Measurements from ENCODE around the gene CYP4F22. TPM values are rescaled to one million over a fixed set of nuclear protein-coding genes. Genes with fewer than 3 reads are reported as not detected.
"Not testable (repeated sequence)": the region's sequence is repeated elsewhere in the genome, so short reads cannot be mapped to it uniquely, and the experiment has no call there.

Gene CYP4F22
- total and polyA plus RNA-seq, 2 experiments from 2014 or later = not detected

GRCh38 chr19:15591796-15592195 lies 83.5 kb downstream of the CYP4F22 start:
- DNase-seq = no peak
- in situ Hi-C loops (cut with MboI) = no loop called here
- 14 to 25% methylated on average over 4 of the region's 4 CpGs for WGBS, 2 experiments (ENCODE audit: low coverage in 1 of 2, low lambda C conversion rate in 2 of 2, missing lambda C conversion rate in 2 of 2)
- no peaks in the 10 kb centered on the region for H3F3A ChIP-seq (ENCODE audit: insufficient read depth)
- H3K79me2 ChIP-seq (ENCODE audit: insufficient read depth) = no peaks in the 10 kb centered on the region
- H4K20me1 ChIP-seq (ENCODE audit: insufficient read depth) = no peaks in the 10 kb centered on the region
- no peak for TF ChIP-seq EZH2phosphoT487 (IDR thresholded peaks at IDR 0.05; ENCODE audit: insufficient read depth, low read depth)
- TF ChIP-seq EZH2 (IDR thresholded peaks at IDR 0.05; ENCODE audit: insufficient read depth, poor library complexity, severe bottlenecking) = no peak
- no peaks in the 10 kb centered on the region for H3K4me1 ChIP-seq (ENCODE audit: insufficient read depth)
- no peak overlapping the region for H2AFZ ChIP-seq
- H3K9ac ChIP-seq = no peak overlapping the region
- no peaks in the 10 kb centered on the region for H3K9me2 ChIP-seq (ENCODE audit: insufficient read depth)
- H3K9me3 ChIP-seq (ENCODE audit: low read depth) = no peaks in the 10 kb centered on the region
- no peaks in the 10 kb centered on the region for H3K36me3 ChIP-seq (ENCODE audit: low read depth)
- no peak overlapping the region for H3K4me2 ChIP-seq (ENCODE audit: unreplicated experiment)
- no peak overlapping the region for H3K27ac ChIP-seq
- H3K27me3 ChIP-seq (replicated peaks; ENCODE audit: insufficient read depth) = no peaks in the 10 kb centered on the region
- no peak overlapping the region for H3K4me3 ChIP-seq

- H3K9ac ChIP-seq; H3K27ac ChIP-seq; H3K36me3 ChIP-seq (ENCODE audit: low read depth); H3K9me3 ChIP-seq (ENCODE audit: low read depth); H3K27me3 ChIP-seq (replicated peaks; ENCODE audit: insufficient read depth); H4K20me1 ChIP-seq (ENCODE audit: insufficient read depth); in situ Hi-C loops (cut with MboI); H3K4me1 ChIP-seq (ENCODE audit: insufficient read depth); H2AFZ ChIP-seq; DNase-seq; H3K4me2 ChIP-seq (ENCODE audit: unreplicated experiment); H3K4me3 ChIP-seq; H3F3A ChIP-seq (ENCODE audit: insufficient read depth); H3K79me2 ChIP-seq (ENCODE audit: insufficient read depth); H3K9me2 ChIP-seq (ENCODE audit: insufficient read depth): not testable (repeated sequence)
- WGBS, 2 experiments (ENCODE audit: low coverage in 1 of 2, low lambda C conversion rate in 2 of 2, missing lambda C conversion rate in 2 of 2) = 21 to 22% methylated on average over 5 of the region's 5 CpGs
Measured at GRCh38 chr19:15592506-15592905, 84.2 kb downstream of the CYP4F22 start.

DNA sequence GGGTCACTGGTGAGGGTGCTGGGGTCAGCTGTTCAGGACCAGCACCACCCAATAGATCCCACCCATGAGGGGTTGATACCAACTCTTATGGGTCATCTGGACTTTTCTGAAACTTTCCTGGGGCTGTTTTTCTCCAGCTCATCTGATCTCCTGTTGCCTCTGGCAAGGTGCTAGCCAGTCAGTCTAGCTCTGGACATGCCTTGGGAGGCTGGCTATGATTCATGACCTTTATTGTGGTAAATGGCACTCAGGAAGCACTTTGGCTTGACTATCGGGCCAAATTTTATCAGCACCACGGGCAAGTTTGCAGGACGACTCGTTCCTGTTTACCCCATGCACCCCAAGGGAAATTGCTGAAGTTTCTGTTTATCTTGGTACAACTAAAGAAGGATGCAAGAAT lies 85.4 kb downstream of the CYP4F22 start:
- DNase-seq; H3K9ac ChIP-seq; H3K4me1 ChIP-seq (ENCODE audit: insufficient read depth); H3K27me3 ChIP-seq (replicated peaks; ENCODE audit: insufficient read depth); H3K27ac ChIP-seq; H3K9me2 ChIP-seq (ENCODE audit: insufficient read depth); H3K4me2 ChIP-seq (ENCODE audit: unreplicated experiment); H3F3A ChIP-seq (ENCODE audit: insufficient read depth); H4K20me1 ChIP-seq (ENCODE audit: insufficient read depth); H3K9me3 ChIP-seq (ENCODE audit: low read depth); H3K4me3 ChIP-seq; H3K36me3 ChIP-seq (ENCODE audit: low read depth); H3K79me2 ChIP-seq (ENCODE audit: insufficient read depth); in situ Hi-C loops (cut with MboI); H2AFZ ChIP-seq: not testable (repeated sequence)
- 18 to 35% methylated on average over 4 of the region's 4 CpGs for WGBS, 2 experiments (ENCODE audit: low coverage in 1 of 2, low lambda C conversion rate in 2 of 2, missing lambda C conversion rate in 2 of 2)

DNA sequence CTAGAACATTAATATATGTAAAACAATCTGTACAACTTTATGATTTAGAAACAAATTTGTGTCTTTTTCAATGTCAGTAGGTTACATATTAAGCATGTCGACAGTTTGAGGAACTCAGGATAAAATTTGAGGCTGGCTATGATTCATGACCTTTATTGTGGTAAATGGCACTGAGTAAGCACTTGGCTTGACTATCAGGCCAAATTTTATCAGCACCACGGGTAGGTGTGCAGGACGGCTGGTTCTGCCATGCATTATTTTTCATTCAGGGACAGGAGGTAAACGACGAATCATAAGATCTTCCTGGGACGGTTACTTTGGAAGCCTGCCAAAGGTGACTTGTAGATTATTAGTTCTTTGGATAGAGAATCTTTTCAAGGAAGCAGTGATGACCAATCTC lies 86.7 kb downstream of the CYP4F22 start:
- no peaks in the 10 kb centered on the region for H3K79me2 ChIP-seq (ENCODE audit: insufficient read depth)
- no peak overlapping the region for H3K4me2 ChIP-seq (ENCODE audit: unreplicated experiment)
- no peaks in the 10 kb centered on the region for H3K9me3 ChIP-seq (ENCODE audit: low read depth)
- no peaks in the 10 kb centered on the region for H3K36me3 ChIP-seq (ENCODE audit: low read depth)
- H3K4me3 ChIP-seq = no peak overlapping the region
- no peak overlapping the region for H2AFZ ChIP-seq
- no peaks in the 10 kb centered on the region for H3K27me3 ChIP-seq (replicated peaks; ENCODE audit: insufficient read depth)
- no peaks in the 10 kb centered on the region for H3K4me1 ChIP-seq (ENCODE audit: insufficient read depth)
- in situ Hi-C loops (cut with MboI) = no loop called here
- peak; percentile 5 for DNase-seq
- H4K20me1 ChIP-seq (ENCODE audit: insufficient read depth) = no peaks in the 10 kb centered on the region
- H3K9ac ChIP-seq = no peak overlapping the region
- TF ChIP-seq EZH2phosphoT487 (IDR thresholded peaks at IDR 0.05; ENCODE audit: insufficient read depth, low read depth) = no peak
- no peak for TF ChIP-seq EZH2 (IDR thresholded peaks at IDR 0.05; ENCODE audit: insufficient read depth, poor library complexity, severe bottlenecking)
- WGBS, 2 experiments (ENCODE audit: low coverage in 1 of 2, low lambda C conversion rate in 2 of 2, missing lambda C conversion rate in 2 of 2) = 39 to 42% methylated on average over 6 of the region's 6 CpGs
- H3F3A ChIP-seq (ENCODE audit: insufficient read depth) = no peaks in the 10 kb centered on the region
- no peak overlapping the region for H3K27ac ChIP-seq
- no peaks in the 10 kb centered on the region for H3K9me2 ChIP-seq (ENCODE audit: insufficient read depth)

Other genes starting within 250 kb of the CYP4F22 start
- 9.0 and 20.2 TPM in 2 replicates for gene BRD4, start 176.0 kb upstream of the CYP4F22 start, total RNA-seq (2014; rRNA removed; shearing (Covaris generic))
- 17.5 and 18.6 TPM in 2 replicates for gene BRD4, start 176.0 kb upstream of the CYP4F22 start, polyA plus RNA-seq (2016; fragmentation: Nextera tagmentation; extraction: Ambion mirVana)
- 13.4 and 19.7 TPM in 2 replicates for gene AKAP8, start 128.7 kb upstream of the CYP4F22 start, total RNA-seq (2014; rRNA removed; shearing (Covaris generic))
- gene AKAP8, start 128.7 kb upstream of the CYP4F22 start, polyA plus RNA-seq (2016; fragmentation: Nextera tagmentation; extraction: Ambion mirVana) = 14.6 and 14.8 TPM in 2 replicates
- gene AKAP8L, start 89.5 kb upstream of the CYP4F22 start, total RNA-seq (2014; rRNA removed; shearing (Covaris generic)) = 37.4 and 38.3 TPM in 2 replicates
- gene AKAP8L, start 89.5 kb upstream of the CYP4F22 start, polyA plus RNA-seq (2016; fragmentation: Nextera tagmentation; extraction: Ambion mirVana) = 21.5 and 21.9 TPM in 2 replicates
- gene WIZ, start 58.6 kb upstream of the CYP4F22 start, total RNA-seq (2014; rRNA removed; shearing (Covaris generic)) = 18.8 and 22.0 TPM in 2 replicates
- gene WIZ, start 58.6 kb upstream of the CYP4F22 start, polyA plus RNA-seq (2016; fragmentation: Nextera tagmentation; extraction: Ambion mirVana) = 6.1 and 6.9 TPM in 2 replicates
- gene RASAL3, start 44.0 kb upstream of the CYP4F22 start, total RNA-seq (2014; rRNA removed; shearing (Covaris generic)) = not detected in 2 replicates
- not detected in 2 replicates for gene RASAL3, start 44.0 kb upstream of the CYP4F22 start, polyA plus RNA-seq (2016; fragmentation: Nextera tagmentation; extraction: Ambion mirVana)
- gene PGLYRP2, start 29.0 kb upstream of the CYP4F22 start, total RNA-seq (2014; rRNA removed; shearing (Covaris generic)) = not detected in 2 replicates
- gene PGLYRP2, start 29.0 kb upstream of the CYP4F22 start, polyA plus RNA-seq (2016; fragmentation: Nextera tagmentation; extraction: Ambion mirVana) = not detected in 2 replicates
- not detected in 2 replicates for gene CYP4F8, start 106.7 kb downstream of the CYP4F22 start, total RNA-seq (2014; rRNA removed; shearing (Covaris generic))
- not detected in 2 replicates for gene CYP4F8, start 106.7 kb downstream of the CYP4F22 start, polyA plus RNA-seq (2016; fragmentation: Nextera tagmentation; extraction: Ambion mirVana)
- gene CYP4F3, start 132.4 kb downstream of the CYP4F22 start, total RNA-seq (2014; rRNA removed; shearing (Covaris generic)) = not detected in 2 replicates
- not detected in 2 replicates for gene CYP4F3, start 132.4 kb downstream of the CYP4F22 start, polyA plus RNA-seq (2016; fragmentation: Nextera tagmentation; extraction: Ambion mirVana)
- gene CYP4F12, start 164.6 kb downstream of the CYP4F22 start, total RNA-seq (2014; rRNA removed; shearing (Covaris generic)) = not detected in 2 replicates
- not detected in 2 replicates for gene CYP4F12, start 164.6 kb downstream of the CYP4F22 start, polyA plus RNA-seq (2016; fragmentation: Nextera tagmentation; extraction: Ambion mirVana)
- not detected in 2 replicates for gene OR10H2, start 219.5 kb downstream of the CYP4F22 start, total RNA-seq (2014; rRNA removed; shearing (Covaris generic))
- gene OR10H2, start 219.5 kb downstream of the CYP4F22 start, polyA plus RNA-seq (2016; fragmentation: Nextera tagmentation; extraction: Ambion mirVana) = not detected in 2 replicates
- gene OR10H3, start 229.5 kb downstream of the CYP4F22 start, total RNA-seq (2014; rRNA removed; shearing (Covaris generic)) = not detected in 2 replicates
- gene OR10H3, start 229.5 kb downstream of the CYP4F22 start, polyA plus RNA-seq (2016; fragmentation: Nextera tagmentation; extraction: Ambion mirVana) = not detected in 2 replicates

Measured in GM23248 (cell line).